NOMO-1 treated with dmso at 0.1 percent for 144 hours (cell line): Measurements from ENCODE around the gene APBA2.

Source experiments
- DNase-seq: peaks from one replicate; lab custom pipeline; 2025; ENCODE audit not compliant: unreplicated experiment; lab: John Stamatoyannopoulos, UW

Gene APBA2

DNA sequence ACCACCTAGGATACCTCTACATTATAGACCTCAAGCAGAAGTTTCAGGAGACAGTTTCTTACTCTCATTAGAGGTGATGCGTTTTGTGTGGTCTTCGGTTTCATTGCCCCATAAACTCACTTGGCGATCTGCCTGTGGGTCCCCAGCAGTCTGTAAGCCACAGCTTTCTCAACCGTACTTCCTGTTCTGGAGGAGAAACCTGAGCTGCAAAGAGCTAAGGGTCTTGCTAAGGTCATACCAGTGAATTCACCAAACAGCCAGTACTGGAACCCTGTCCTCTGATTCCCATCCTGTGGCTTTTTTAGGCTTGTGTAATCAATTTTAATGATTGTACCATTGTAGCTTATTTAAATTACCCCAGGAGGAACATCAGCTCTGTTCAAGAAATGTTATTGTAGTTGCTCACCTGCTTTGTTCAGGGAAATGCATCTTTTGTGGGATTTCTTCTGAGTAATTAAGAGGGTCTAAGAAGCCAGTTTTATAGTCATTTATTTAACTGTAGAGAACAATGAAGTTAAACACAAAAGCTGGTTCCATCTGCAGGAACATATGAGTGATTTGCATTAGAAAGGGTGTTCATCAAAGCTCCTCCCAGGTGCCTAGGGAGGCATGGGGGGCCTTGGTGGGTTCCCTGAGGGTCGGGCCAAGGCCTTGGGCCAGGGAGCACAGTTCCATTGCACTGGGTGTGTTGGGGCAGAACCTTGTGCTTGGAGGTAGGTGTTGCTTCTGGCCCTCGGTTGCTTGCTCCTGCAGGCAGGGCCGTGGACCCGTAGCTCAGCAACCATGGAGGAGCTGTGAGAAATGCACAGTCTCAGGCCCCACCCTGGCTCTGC lies 69.6 kb downstream of the APBA2 start:
- peak; percentile 95 for DNase-seq

GRCh38 chr15:28955993-28956421 lies 70.2 kb downstream of the APBA2 start:
- DNase-seq, result peak; percentile 43

- peak; percentile 17 for DNase-seq
Measured at GRCh38 chr15:28956491-28956890, 70.7 kb downstream of the APBA2 start.

GRCh38 chr15:28957606-28958498 lies 72.1 kb downstream of the APBA2 start:
- DNase-seq, result no peak

- no peak for DNase-seq
Measured at GRCh38 chr15:28959326-28959725, 73.6 kb downstream of the APBA2 start.

DNA sequence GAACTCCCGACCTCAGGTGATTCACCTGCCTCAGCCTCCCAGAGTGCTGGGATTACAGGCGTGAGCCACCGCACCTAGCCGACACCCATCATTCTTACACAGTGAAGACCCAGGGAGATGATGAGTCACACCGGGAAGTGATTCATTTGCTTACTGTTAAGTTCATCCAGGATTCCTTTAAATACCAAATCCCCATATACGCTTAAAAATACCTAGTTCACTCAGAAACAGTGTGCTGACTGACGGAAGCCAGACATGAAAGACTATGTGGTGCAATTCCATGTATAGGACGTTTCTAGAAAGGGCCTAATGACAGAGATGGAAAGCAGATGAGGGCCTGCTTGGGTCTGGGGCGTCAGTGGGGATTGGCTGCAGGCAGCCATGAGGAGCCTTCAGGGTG lies 75.2 kb downstream of the APBA2 start:
- DNase-seq, result no peak

GRCh38 chr15:28961391-28961790 lies 75.6 kb downstream of the APBA2 start:
- no peak for DNase-seq

DNA sequence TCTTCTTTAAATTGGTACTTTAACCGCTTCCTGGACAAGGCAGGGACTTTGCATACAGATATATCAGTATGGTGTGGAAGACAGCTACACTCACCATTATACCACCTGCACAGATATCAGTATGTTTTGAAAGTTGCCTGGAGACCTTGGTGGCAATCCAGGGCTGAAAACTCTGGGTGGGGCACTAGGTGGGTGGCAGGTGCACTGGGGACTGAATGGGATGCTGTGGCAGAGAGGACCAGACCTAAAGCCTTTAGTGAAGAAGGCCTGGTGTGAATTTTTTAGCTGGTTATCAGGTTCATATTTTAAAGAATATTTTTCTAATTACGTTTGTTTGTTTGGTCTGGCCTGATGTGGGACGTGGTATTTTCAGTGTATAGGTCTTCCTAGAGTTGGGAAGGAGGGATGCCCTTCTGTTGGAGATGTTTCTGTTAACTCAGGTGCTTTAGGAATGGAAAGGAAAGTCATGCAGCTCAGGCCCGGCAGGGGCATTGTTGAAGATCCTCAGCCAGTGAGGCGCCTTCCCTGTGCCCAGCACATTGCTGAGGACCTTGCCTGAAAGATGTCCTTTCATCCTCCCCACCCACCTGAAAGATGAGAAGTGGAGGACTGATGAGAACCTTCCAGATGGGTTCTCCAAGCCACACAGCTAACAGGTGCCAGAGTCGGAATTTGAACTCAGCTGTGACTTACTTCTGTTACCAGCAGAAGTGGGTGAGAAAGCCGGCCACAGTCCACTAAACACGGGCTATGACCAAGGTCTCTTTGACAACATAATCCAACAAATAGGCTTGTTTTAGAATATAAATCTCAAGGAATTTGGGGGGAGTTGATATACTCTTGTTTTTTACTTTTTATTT lies 77.3 kb downstream of the APBA2 start:
- DNase-seq, result no peak

GRCh38 chr15:28963711-28964081 lies 77.9 kb downstream of the APBA2 start:
- DNase-seq, result no peak

- DNase-seq, result no peak
Measured at GRCh38 chr15:28964098-28964497, 78.3 kb downstream of the APBA2 start.

- DNase-seq, result no peak
Measured at GRCh38 chr15:28967066-28967465, 81.3 kb downstream of the APBA2 start.

DNA sequence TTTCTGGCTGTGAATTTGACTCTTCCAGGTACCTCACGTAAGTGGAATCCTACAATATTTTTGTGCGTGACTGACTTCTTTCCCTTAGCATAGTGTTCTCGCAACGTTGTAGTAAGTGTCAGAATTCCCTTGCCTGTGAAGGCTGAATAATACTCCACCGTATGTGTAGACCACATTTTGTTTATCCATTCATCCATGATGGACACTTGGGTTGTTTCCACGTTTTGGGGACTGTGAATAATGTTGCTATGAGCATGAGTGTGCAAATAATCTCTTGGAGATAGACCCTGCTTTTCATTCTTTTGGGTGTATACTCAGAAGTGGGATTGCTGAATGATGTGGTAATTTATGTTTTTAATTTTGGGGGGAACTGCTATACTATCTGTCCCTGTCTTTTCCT lies 82.2 kb downstream of the APBA2 start:
- DNase-seq, result no peak

DNA sequence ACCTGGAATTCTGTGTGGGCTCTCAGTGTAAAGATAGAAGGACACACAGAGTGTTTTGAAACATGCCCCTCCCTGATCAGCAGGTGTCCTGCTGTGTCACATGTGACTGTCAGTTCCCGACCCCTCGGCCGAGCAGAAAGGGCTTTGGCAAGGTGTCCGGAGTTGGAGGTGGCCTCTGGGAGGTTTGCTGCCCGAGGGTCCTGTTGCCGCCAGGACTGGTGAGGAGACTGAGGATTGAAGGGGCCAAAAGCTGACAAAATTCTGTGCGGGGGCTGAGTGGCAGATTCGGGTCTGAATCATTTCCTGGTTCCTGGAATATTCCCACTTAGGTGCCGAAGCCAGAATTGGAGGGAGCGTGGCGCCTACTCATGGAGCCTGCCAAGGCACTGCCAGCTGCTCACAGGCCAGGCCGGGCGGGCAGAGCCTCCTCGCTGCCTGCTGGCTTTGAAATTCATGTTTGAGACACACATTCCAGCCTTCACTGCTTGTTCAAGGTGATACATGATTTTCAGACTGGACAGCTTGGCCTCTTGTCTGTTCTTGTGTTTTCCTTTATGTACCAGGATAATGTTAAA lies 83.8 kb downstream of the APBA2 start:
- no peak for DNase-seq

DNA sequence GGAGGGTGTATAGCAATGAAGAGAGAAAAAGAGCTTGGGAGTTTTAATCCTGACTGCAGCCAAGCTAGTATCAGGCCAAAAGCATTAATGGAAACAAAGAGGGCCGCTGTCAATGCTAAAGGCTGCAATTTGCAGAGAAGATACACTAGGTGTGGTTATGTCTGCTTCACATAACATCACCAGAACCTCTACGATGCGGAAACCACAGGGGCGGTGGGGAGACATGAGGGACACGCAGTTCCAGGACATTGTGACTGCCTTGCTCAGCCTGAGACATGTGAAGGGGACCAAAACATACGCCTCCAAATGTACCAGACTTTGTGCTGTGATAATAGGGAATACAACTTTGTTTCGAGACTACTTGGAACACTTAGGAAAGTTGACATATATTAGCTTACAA lies 88.4 kb downstream of the APBA2 start:
- DNase-seq, result no peak

GRCh38 chr15:28975766-28976179 lies 90.0 kb downstream of the APBA2 start:
- peak; percentile 33 for DNase-seq

- no peak for DNase-seq
Measured at GRCh38 chr15:28977377-28978010, 91.7 kb downstream of the APBA2 start.

DNA sequence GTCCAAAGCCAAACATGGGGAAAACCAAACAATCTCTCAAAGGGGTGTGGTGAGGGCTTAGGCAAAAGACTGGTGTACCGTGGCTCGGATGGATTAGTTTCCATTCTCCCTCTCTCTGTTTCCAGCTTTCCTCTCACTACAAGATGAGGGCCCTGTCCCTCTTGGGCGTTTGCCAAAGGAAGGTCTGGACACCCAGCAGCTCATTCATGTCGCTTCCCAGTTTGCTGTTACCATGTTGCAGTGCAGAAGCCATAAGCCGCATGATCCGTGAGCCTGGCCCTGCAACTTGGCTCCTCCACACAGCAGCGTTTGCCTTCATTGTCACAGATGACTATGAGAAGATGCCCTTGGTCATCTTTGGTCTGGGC lies 92.2 kb downstream of the APBA2 start:
- DNase-seq, result no peak

DNA sequence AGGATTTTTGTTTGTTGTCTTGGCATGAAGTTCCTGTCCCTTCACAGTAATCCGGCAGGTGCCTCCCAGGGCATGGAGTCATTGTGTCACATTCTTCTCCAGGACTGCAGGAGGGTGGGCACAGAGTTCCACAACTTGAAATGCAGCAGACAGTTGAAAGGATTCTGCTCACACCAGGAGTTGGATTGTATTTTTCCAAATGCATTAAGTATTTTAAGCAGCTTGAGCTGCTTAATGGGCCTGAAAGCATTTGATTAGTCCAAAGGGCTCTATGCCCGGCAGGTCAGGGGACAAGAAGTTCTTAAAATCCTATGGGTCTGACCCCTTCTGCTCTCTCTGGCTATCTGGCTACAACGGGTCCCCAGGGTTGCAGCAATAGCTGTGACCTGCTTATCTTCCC lies 92.9 kb downstream of the APBA2 start:
- DNase-seq, result no peak

- DNase-seq, result no peak
Measured at GRCh38 chr15:28979208-28979841, 93.6 kb downstream of the APBA2 start.
